Measurements from ENCODE around the gene TNS1. TPM values are rescaled to one million over a fixed set of nuclear protein-coding genes. Genes with fewer than 3 reads are reported as not detected.

Gene TNS1
- total RNA-seq, 1 experiment from 2014 or later: 3.4 TPM

DNA sequence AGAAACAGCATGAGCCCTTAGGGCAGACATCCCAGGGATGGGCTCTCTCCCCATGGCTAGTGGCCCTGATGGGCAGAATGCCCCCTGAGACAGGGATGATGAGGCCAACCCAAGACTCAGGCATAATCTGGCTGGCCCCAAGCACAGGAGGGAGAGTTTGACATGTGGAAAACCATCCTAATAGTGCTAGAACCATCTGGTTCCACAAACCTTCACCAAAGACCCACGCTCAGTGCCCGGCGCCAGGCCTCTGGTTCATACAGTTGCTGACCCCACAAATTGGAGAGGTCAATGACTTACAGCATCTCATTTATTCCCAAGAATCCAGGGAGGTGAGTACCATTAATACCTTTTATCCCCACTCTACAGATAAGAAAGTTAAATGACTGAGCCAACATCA is 95.5 kb downstream of the TNS1 start:
- peaks cover 2% of the 10 kb centered on the region; the same call in 1 of the 2 replicates for H3K27me3 Mint-ChIP-seq (ENCODE audit: low read depth)
- H4K8ac ChIP-seq (replicated peaks; ENCODE audit: insufficient read length, low read depth, low read length): no peak overlapping the region
- no peak for DNase-seq
- H2BK15ac ChIP-seq (ENCODE audit: low read depth, low read length): no peak overlapping the region
- H3K27ac ChIP-seq (ENCODE audit: insufficient read length, low read depth, low read length): no peak overlapping the region
- H3K4me1 Mint-ChIP-seq: peaks cover 11 to 40% of the 10 kb centered on the region in 2 experiments
- H2BK120ac ChIP-seq (ENCODE audit: low read depth, low read length, poor library complexity, severe bottlenecking): no peak overlapping the region
- no peak for TF ChIP-seq CTCF (conservative IDR thresholded peaks at IDR 0.05)
- no peaks in the 10 kb centered on the region for H3K9me3 ChIP-seq (ENCODE audit: control insufficient read depth, low read depth, low read length)
- H2AFZ ChIP-seq (ENCODE audit: low read length): no peak overlapping the region
- peaks cover 2% of the 10 kb centered on the region; the same call in 1 of the 2 replicates for H3K4me1 ChIP-seq (ENCODE audit: insufficient read depth, low read length)
- no peak overlapping the region for H3K4me2 ChIP-seq (ENCODE audit: insufficient read depth, insufficient read length, low read length)
- no peaks in the 10 kb centered on the region for H4K20me1 ChIP-seq (ENCODE audit: control insufficient read depth, insufficient read depth, insufficient read length)
- H3K9me3 Mint-ChIP-seq: no peaks in the 10 kb centered on the region
- H3K4me3 Mint-ChIP-seq: no peak overlapping the region
- no peaks in the 10 kb centered on the region for H3K23me2 ChIP-seq (ENCODE audit: insufficient read length, low read depth, low read length, poor library complexity, severe bottlenecking)
- no peak overlapping the region for H4K91ac ChIP-seq (ENCODE audit: insufficient read length, low read depth, low read length)
- no peak overlapping the region for H3K23ac ChIP-seq (ENCODE audit: insufficient read length, low read depth, low read length)
- H3K36me3 Mint-ChIP-seq (ENCODE audit: insufficient read depth in 1 of 3, low read depth in 3 of 3): no peaks in the 10 kb centered on the region
- no peak overlapping the region for H3K9ac ChIP-seq (ENCODE audit: extremely low read depth, insufficient read length, low read length)
- H3K27me3 ChIP-seq (ENCODE audit: insufficient read depth, low read length): no peaks in the 10 kb centered on the region
- H3K4ac ChIP-seq (ENCODE audit: low read depth, low read length): no peak overlapping the region
- no CpG with 5 or more reads among the region's 3 CpGs for WGBS (ENCODE audit: extremely low coverage, insufficient read length, low lambda C conversion rate)
- H3K79me1 ChIP-seq (ENCODE audit: insufficient read depth, low read depth, low read length, poor library complexity, severe bottlenecking): no peaks in the 10 kb centered on the region
- no peak overlapping the region for H2BK20ac ChIP-seq (ENCODE audit: low read depth, low read length, poor library complexity, severe bottlenecking)
- no peak overlapping the region for H2BK5ac ChIP-seq (ENCODE audit: insufficient read length, low read length)
- no peak overlapping the region for H2AK5ac ChIP-seq (ENCODE audit: insufficient read length, low read length)
- no peak overlapping the region; a peak in 1 of 7 replicates for H3K27ac Mint-ChIP-seq
- H4K5ac ChIP-seq (ENCODE audit: insufficient read length, low read depth, low read length): no peak overlapping the region
- no peaks in the 10 kb centered on the region for H3K79me2 ChIP-seq (ENCODE audit: insufficient read depth, low read length)
- H3K18ac ChIP-seq (ENCODE audit: insufficient read length, low read depth, low read length): no peak overlapping the region
- no peak overlapping the region for H3K14ac ChIP-seq (ENCODE audit: insufficient read depth, low read length)
- H2BK12ac ChIP-seq (ENCODE audit: insufficient read length, low read depth, low read length): no peak overlapping the region
- no peak overlapping the region for H3K56ac ChIP-seq (ENCODE audit: insufficient read length, low read depth, low read length)
- no peak overlapping the region for H3T11ph ChIP-seq (ENCODE audit: low read length)
